GM23338 (cell line): Measurements from ENCODE around the gene SNTG2.

Source experiments
- JUNB ChIP-seq: IDR thresholded peaks from one replicate; pipeline ENCODE4 v1.6.1; 2016; ENCODE audit warnings: antibody characterized with exemption; ENCODE audit not compliant: unreplicated experiment
- POLR2AphosphoS5 ChIP-seq: IDR thresholded peaks from 2 replicates; pipeline ENCODE4 v1.6.1; 2016; ENCODE audit warnings: antibody characterized with exemption, low read depth
- TF ChIP-seq, protein P1 (sequence below), 2 experiments: fragments of 200-600 bp in 1 of 2; sonication (generic) in 1 of 2; conservative IDR thresholded peaks; 2 replicates each; pipeline versions ENCODE4 v1.5.1 to v1.6.1; 2016 to 2017; ENCODE audit warnings: antibody characterized with exemption in 2 of 2, low read depth in 2 of 2, mild to moderate bottlenecking in 2 of 2, moderate library complexity in 1 of 2

DNA sequence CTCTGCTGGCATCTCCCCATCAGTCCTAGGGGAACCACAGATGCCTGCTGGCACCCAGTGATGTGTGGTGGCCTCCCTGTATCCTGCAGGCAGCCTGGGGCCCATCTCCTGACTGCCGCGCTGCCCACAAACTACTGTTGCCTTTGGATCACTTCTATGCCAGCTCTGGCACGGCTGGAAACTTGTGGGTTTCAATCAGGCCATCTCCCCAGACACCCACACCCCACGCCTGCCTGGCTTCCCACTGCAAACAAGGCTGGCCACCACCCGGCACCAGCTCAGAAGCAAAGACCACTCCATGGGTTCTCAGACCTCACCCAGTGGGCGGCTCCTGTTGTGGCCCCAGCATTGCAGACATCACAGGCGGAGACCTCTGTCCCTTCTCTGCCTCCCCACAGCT is 447.5 kb downstream of the SNTG2 start:
- TF ChIP-seq, protein P1, sequence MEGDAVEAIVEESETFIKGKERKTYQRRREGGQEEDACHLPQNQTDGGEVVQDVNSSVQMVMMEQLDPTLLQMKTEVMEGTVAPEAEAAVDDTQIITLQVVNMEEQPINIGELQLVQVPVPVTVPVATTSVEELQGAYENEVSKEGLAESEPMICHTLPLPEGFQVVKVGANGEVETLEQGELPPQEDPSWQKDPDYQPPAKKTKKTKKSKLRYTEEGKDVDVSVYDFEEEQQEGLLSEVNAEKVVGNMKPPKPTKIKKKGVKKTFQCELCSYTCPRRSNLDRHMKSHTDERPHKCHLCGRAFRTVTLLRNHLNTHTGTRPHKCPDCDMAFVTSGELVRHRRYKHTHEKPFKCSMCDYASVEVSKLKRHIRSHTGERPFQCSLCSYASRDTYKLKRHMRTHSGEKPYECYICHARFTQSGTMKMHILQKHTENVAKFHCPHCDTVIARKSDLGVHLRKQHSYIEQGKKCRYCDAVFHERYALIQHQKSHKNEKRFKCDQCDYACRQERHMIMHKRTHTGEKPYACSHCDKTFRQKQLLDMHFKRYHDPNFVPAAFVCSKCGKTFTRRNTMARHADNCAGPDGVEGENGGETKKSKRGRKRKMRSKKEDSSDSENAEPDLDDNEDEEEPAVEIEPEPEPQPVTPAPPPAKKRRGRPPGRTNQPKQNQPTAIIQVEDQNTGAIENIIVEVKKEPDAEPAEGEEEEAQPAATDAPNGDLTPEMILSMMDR (conservative IDR thresholded peaks at IDR 0.05; ENCODE audit: low read depth in 2 of 2), result no peak
- no peak for TF ChIP-seq JUNB
- TF ChIP-seq POLR2AphosphoS5, result no peak
